SK-N-MC (cell line): ENCODE results near the gene PRTFDC1.

ENCODE experiments used
- EZH2 ChIP-seq: fragments of 200-600 bp; sonication (generic); IDR thresholded peaks from one replicate; pipeline ENCODE4 v1.6.1; 2017; ENCODE audit warnings: antibody characterized with exemption
- POLR2AphosphoS5 ChIP-seq: IDR thresholded peaks from 2 replicates; pipeline ENCODE4 v1.6.1; 2012; ENCODE audit warnings: mild to moderate bottlenecking, low read depth, low read length, borderline replicate concordance

DNA sequence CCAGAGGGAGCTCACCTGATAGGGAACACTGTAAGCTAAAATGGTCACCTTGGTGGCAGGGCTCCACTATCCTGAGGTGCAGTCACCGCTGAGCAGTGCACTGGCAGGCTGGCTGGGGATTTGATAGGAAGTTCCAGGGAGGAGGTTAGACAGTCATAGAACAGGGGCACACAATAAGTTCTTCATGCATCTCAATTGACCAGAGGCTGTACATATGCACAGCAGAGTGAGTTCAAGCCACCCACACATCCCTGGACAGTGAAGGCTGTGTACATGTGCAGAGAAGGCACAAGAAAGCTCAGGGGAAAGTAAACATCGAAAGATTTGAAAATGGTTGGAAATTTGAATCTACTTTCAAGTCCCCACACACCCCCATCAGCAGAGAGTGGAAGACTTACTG is 13.9 kb downstream of the PRTFDC1 start:
- TF ChIP-seq EZH2 = no peak
- TF ChIP-seq POLR2AphosphoS5 = no peak
